ENCODE data around the gene GNPDA1.

Gene GNPDA1

GRCh38 chr5:141951332-141951781 is 61.5 kb downstream of the GNPDA1 start:
- DNase-seq, result no peak
